B cell (primary cell): Measurements from ENCODE around the gene PACSIN1.

Source experiments
- CTCF ChIP-seq: fragments of 200-600 bp; IDR thresholded peaks from one replicate; pipeline ENCODE4 v1.8.0; 2022; ENCODE audit warnings: antibody characterized with exemption, mild to moderate bottlenecking
- EZH2 ChIP-seq: IDR thresholded peaks from 2 replicates; pipeline ENCODE4 v1.6.1; 2012; ENCODE audit warnings: borderline replicate concordance, low read depth, mild to moderate bottlenecking, moderate library complexity, low read length; ENCODE audit not compliant: insufficient read depth, poor library complexity, severe bottlenecking

DNA sequence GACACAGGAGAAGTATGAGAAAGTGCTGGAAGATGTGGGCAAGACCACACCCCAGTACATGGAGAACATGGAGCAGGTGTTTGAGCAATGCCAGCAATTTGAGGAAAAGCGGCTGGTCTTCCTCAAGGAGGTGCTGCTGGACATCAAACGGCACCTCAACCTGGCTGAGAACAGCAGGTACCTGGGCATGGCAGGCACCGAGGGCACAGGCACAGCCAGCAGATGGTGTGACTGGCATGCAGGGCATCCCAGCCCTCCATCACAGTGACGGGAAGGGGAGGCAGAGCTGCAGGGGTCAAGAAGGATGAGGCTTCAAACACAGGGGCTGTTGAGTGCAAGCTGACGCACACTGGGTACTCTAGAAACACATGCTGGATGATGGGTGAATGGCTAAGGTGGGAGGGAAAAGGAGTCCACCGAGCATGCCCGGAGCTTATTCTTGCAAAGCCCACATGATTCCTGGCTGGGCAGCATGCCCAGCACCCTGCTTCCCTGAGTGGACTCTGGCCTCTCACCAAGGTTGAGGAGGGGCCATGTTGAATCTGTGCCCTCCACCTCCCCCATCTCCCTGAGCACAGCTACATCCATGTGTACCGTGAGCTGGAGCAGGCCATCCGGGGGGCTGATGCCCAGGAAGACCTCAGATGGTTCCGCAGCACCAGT is 63.9 kb downstream of the PACSIN1 start:
- TF ChIP-seq CTCF (no peak), EZH2 (no peak)
